AG10803 (cell line): ENCODE measurements around the gene DBX2.

Source experiments
- DNase-seq: peaks from one replicate; pipeline ENCODE4 v3.0.0; 2010; ENCODE audit warnings: low read depth
- H3K4me3 ChIP-seq: 2 replicates; pipeline ENCODE4 v1.5.1; 2011; ENCODE audit warnings: mild to moderate bottlenecking, low read length, control low read depth
- CTCF ChIP-seq: conservative IDR thresholded peaks from 2 replicates; pipeline ENCODE4 v1.5.1; 2011; ENCODE audit warnings: mild to moderate bottlenecking, low read length, control low read depth, inconsistent platforms

Gene DBX2

GRCh38 chr12:45076417-45077026 is 25.6 kb upstream of the DBX2 start:
- DNase-seq = no peak
- H3K4me3 ChIP-seq = no peak overlapping the region
- no peak for TF ChIP-seq CTCF

DNA sequence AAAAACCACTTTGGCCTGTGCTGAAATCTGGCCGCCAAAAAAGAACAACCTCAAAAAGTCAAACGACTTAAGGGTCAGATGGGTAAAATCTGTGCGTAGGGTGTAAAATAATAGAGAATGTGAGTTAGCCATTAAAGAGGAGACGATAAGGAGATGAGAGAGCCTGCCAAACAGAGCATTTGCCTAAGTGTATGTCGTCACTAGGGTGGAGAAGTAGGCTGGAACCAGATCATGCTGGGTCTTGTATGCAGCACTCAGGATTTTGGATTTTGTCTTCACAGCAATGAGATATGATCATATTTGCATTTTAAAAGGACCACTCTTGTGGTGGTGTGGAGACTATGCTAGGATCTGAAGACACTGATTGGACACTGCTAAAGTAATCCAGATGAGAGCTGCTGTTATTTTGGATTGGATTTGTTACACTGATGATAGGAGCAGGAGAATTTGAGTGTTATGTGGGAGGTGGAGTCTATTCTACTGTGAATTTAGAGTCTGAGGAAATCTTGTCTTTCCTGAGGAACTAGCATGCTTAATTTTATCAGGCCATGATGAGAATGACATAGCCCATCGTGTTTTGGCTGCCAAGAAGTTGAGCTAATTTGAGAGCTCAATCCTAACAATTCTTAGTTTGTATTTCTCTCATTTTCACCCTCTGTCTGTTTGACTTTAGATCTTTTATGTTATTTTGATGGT is 24.8 kb upstream of the DBX2 start:
- no peak for TF ChIP-seq CTCF
- H3K4me3 ChIP-seq = no peak overlapping the region
- DNase-seq = no peak

DNA sequence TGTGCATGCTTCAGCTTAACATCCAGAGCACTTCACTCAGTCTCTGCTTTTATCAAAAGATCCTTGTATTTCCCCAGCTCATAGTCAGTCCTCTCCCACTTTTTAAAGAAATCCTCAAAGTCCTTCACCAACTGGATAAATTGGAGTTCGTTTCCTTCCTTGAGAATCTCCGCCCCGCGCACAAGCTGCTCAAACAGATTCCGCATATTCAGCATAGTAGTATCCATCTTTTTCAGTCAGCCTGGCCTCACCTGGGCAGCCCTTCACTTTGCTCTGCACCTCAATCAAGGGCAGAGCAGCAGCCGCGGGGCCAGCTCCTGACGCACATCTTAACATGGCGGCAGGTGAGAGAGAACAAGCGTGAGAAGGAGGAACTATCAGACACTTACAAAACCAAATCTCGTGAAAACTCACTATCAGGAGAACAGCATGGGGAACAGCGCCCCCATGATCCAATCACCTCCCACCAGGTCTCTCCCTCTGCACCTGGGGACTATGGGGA is 14.3 kb upstream of the DBX2 start:
- DNase-seq = no peak
- no peak for TF ChIP-seq CTCF
- no peak overlapping the region for H3K4me3 ChIP-seq

DNA sequence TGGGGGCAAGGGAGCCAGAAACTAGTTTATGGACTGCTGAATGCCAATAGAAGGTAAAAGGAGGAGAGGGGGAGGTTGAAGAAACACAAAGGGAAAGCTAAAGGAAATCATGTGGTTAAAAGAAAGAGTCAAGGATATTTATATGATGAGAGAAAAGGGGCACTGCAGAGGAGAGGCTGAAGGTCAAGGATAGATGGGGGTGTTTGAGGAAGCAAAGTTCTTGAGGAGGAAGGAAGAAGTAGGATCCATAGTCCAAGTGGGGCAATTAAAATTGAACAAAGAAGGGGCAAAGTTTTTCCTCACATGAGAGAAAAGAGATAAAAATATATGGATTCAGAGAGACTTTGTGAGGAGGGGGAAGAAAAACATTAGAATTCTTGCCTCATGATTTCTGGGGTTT is 10.1 kb upstream of the DBX2 start:
- no peak overlapping the region for H3K4me3 ChIP-seq
- no peak for TF ChIP-seq CTCF
- no peak for DNase-seq

DNA sequence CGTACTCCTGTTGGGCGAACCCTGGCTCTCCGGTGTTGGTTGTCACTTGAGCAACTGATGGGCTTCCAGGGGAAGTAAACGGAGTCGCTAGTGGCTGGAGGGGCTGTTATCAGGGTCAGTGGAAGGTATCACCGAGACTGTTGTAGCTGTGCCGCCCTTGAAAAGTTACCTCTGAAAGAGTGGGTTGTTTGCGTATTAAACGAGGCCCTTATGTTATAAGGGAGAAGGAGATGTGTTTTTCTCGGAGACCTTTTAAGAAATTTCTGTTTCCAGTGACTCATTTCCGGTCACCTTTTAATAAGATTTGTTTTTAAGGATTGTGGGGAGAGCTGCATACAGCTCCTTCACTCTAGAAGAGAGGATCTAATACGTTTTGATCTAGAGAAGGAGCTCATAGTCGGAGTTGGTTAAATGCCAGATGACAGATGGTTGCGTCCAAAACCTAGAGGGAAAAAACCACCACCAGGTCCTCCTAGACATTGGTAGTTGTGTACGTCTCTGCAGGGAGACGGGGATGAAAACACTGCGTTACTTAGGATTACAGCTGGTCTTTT is 750 bp upstream of the DBX2 start:
- peak; percentile 6 for DNase-seq
- H3K4me3 ChIP-seq = peak overlapping the region; percentile 34

DNA sequence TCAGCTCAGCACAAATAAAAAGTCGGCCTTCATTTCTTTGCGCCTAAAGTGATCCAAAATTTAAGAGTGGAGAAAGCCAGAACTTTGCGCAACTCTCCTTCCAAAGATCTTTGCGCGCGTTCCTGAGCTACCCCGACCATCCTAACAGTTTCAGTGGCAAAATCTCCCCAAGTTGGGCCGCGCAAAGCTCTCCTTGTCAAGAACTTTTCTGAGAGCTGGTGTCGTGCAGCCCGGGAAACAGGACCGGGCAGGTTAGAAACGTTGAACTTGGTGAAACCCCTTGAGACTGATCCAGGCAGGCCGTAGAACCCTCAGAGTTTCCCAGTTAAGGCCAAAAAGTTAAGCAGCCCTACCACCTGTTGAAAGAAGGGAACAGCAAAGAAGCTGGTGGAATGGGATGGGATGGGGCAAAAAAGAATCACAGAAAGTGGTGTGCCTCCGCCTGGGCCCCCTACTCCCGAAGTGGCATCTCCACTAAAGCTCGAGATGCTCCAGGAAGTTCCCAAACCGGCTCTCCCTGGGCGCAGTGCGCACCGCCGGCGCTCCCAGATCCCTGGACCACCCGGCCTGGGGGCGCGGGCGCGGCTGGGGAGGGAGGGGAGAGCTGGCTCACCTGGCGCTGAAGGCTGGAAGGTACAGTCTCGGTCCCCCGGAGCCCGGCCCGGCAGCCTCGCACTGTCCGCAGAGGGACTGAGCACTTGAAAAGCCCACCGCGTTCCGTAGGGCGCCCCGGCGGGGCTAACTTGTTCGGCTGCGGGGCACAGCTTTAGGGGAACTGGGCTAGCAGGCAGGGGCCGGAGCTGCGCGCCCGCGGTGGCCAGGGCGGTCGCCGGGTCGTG is 768 bp downstream of the DBX2 start:
- no peak overlapping the region for H3K4me3 ChIP-seq
- no peak for DNase-seq
- no peak for TF ChIP-seq CTCF

More for the DNA sequence above, 750 bp upstream of the DBX2 start:
- no peak for TF ChIP-seq CTCF
